ENCODE measurements around the gene ERC2. TPM values are rescaled to one million over a fixed set of nuclear protein-coding genes. Genes with fewer than 3 reads are reported as not detected.

The ERC2 gene
- total RNA-seq, 1 experiment from 2014 or later, result 0.59 TPM

DNA sequence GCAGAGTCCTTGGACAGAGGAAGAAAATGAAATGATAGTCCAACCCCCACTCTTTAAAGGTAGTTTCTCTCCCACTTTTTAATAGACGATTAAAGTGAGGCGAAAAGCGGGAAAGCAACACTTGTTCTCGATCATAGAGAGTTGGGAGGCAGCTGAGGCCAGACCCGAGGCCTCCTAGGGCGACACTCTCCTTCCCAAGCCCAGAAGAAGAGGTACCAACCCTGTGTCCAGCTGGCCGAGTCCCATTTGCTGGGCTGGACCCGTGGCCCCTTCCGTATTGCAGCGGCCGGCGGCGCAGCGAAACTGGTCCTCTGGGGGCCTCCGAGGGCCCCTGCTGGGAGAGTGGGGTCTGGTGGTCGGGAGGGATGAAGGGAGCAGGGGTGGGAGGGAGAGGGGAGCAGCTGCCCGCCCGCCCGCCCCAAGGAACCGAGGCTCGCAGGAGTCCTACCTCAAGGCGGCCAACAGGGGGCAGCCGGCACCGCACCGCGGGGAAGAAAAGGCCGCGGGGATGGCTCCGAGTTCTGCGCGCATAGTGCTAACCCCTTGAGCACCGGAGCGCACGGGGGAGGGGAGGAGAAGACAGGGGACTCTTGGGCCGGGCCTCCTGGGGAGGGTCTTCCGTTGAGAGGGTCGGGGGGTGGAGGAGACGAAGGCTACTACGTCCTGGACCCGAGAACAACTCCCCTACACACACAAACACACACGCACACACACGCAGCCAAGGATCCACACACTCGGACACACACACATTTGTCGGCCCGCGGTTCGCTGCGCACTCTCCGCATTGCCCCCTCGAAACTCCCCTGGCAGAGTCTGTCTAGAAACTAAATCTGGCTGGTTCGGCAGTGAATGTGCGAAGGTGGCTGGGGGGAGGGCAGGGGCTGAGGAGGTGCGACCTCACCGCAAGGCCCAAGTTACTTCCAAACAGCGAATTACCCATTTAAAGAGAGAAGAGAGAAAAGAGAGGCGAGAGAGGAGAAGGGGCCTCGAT, 983.2 kb downstream of the ERC2 start:
- peak; percentile 59 for DNase-seq (ENCODE audit: low read depth)

DNA sequence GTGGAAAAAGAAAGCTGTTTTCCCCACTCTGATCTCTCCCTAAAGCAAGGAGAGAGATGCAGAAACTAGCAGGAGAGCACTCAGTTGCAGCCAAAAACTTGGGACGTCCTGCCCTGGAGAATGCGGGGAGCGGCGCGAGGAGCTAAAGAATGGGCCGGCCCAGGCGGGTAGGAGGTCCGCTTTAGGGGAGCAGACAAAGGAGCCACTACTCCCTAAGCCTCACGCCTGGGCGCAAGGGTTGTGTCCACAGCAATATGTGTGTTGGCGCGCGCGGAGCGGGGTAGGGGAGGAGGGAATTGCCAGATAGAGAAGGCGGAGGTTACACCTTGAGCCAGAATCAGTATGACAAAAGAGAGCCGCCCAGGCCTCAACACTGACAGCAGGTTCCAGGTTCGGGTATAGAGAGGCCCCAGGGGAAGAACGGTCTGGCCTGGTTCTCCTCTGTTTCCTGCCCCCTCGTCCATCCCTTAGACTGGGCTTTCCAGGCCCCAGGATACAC, 984.0 kb downstream of the ERC2 start:
- no peak for DNase-seq (ENCODE audit: low read depth)

DNA sequence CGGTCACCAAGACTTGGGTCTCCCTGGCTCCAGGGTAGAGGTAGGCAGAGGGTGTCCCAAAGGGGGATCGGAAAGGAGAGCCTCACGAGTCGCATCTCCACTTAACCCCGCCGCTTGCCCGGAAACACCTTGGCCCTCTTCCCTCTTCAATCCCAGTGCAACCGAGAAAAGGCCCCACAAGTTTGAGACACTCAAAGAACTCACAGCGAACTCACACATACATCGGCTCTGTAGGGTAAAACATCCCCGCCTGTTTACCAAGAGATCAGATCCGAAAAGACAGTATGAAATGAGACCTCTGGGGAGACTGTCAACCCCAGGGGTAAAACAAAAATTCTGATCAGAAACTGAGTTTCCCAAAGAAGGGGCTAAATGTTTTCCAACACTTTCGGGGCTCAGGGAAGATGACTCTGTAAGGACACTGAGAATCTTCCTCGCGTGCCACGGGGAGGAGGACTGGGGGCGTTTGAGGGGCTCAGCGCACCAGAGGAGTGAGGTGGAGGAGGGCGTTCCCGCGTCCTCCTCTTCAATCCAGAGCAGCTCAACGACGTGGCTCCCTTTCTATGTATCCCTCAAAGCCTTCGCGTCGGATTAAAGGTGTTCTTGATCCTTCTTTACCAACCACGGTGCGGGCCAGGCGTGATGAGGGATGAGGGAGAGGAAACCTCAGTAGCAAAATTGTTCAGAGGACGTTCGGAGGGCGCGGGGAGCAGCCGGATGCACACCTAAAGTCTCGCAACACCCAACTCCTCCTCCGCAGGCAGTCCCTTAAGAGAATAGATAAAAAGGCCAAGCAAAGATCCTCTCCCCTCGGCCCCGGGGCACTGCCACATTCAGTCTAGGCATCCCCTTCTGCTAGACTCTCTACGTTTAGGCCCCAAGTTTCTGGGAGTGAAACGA, 984.8 kb downstream of the ERC2 start:
- no peak for DNase-seq (ENCODE audit: low read depth)

DNA sequence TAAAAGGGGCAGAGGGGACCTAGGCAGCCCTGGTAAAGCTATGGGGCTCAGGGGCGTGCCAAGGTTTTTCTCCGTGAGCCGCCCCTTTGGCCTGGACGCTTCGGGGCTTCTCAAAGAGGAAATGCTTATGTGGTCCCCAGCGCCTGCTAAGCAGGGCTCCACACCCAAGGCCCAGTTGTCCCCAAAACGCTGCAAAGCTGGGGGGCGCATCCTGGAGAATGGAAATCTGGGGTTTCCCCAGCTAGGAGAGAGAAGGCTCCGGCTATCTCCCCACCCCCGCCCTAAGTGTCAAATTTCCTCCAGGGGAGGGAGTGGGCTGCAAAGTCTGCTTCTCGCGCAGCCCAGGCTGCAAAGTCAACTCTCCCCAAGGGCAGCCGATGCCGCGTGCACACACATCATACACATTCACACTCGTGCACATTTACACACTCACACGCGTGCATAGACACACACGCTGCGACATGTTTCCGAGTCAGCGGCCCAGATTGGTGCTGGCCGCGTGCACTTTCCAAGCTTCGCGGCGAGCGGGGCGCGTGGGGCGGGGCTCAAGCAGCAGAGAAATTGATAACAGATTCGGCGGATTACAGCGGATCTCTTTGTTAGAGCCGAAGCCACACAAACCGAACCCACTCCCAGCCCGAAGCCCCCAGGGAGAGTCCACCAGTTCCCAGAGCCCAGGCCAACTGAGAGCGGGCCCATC, 985.6 kb downstream of the ERC2 start:
- no peak for DNase-seq (ENCODE audit: low read depth)

DNA sequence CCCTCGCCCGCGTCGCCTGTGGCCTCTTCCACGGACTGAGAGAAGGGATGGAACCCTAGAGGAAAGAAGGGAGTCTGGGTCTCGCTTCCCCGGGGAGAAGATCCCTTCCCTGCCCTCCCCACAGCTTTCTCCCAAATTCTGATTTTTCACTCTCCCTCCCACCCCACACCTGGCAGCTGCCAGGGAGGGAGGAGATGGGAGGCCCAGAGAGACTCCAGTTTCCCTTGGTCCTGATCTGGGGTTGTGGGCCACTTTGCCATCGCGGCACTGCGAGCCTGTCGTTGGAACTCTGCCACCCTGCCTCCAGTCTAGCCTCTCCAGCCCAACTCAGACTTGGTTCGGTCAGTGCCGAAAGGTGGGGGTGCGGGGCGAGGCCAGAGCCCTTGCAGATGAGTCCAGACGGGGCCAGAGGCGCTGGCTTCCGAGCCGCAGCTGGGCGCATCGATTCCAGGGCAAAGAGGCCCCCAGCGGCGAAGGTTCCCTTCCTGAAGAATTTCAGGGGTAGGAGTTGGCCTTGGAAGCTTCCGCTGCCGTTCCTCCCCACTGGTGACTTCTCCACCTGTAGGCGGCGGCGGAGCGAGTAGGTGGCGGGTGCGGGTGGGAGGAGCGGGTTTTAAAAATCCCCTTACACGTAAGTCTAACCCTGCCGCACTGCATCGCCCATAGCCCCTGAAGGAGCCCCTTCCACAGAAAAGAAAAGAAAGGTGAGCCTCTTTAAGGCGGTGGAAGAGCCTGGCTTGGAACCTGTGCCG, 986.3 kb downstream of the ERC2 start:
- no peak for DNase-seq (ENCODE audit: low read depth)

DNA sequence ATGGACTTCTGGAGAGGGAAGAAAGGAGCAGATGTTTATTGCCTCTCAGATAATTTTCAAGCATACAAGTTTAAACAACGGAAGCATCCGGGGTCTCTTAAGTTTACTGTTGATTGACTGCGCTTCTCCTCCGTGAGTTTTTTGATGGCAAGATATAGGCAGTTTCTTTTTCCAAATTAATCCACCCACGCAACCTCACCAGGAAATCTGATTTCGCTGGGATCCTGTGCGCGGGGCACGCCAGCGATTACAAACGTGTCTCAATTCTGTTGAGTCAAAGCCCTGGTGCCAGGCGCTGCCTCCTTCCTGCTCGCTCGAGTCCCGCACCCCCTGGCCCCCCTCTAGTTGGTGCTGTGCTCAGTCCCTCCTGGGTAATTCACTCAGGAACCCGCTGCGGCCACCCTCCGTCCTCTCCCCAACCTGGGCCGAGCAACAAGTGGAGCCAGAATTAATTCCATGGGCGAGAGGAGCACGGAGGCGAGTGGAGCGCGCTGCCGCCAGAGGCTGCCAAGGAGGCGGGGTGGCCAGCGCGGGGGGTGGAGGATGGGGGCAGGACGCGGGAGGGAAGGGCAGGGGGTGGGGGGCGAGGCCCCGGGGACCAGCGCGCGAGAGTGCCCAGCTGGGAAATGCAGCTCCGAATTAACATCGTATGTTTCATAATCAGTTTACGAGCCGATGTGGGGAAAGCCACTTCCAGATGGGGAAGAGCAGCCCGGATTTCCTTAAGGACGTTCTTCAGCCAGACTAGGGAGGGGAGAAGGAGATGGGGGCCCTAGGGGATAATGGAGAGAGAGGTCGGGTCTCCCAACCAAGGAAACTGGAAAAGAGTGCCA, 987.1 kb downstream of the ERC2 start:
- DNase-seq (ENCODE audit: low read depth), result no peak

DNA sequence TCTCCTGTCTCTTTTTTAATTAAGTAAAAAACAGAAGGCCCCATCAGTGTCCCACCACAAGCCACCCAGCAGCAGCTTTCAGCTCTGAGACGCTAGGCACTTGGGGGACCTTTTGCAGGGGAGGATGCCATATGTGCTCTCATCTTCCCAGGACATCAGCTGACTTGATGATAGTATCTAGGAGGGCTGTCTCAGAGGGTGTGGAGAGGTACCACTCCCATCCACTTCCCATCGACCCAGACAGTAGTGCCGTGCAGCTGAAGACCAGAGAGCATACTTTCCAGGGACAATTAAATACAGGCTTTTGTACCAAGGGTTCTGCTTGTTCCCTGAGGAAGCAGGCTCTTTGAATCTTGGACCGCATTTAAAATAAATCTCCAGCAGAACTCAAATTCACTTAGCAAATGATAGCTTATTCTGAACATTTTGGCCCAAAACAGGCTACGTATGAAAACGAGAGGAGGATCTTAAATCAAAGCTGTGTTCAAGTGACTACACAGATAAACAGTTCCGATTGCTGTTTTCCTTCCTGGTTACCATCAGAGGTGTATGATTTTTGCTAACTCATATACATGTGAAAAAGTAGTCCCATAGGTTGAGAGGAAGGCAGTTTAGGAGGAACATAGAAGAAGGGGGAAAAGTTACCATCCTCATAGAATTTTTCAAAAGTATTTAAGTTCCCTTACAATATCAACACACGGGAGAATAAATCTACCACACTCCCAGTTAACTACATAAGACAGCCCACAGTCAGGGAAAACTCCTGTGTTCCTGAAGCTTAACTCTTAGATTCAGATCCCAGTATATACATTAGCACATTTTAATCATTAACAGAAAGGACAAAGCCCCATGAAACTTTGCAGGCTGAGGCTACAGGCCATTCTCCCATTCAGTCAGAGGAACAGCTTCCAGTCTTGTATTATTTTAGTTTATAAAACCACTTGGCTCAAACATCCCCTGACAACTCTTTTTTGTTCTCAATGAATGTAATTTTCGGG, 990.7 kb downstream of the ERC2 start:
- no peak for DNase-seq (ENCODE audit: low read depth)

DNA sequence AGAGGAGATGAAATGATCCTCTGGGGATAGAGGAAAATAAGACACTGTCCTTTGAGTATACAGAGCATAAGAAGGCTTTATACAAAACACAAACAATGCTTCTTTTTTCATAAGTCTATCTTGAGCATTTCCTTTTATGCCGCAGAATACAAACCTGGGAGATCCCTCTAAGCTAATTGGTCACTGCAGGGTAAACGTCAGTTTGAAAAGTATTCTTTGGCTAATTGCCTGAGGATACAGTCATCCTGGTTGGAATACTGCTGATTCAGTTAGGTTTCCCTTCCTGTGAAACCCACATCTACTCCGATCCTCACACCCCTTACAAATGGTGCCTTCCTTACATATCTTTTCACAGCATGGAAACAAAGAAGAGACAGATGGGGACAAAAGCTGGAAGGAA, 991.8 kb downstream of the ERC2 start:
- DNase-seq (ENCODE audit: low read depth), result peak; percentile 82

DNA sequence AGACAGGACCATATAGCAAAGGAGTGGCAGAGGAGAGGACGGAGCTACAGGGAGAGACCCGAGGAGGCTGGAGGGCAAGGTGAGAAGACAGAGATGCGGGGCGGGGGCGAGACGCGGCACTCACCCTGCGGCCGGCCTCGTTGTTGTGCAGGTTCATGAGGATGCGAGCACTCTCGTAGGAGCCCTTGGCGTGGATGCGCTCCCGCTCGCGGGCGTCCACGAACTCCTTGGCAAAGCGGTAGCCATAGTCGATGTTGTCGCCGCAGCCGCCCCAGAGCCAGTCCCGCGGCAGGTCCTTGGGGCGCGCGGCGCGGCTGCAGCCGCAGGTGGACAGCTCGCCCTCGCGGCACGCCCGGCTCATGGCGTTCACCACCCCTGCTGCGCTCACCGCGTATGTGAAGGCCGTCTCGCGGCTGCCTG, 994.0 kb downstream of the ERC2 start:
- DNase-seq (ENCODE audit: low read depth), result no peak

DNA sequence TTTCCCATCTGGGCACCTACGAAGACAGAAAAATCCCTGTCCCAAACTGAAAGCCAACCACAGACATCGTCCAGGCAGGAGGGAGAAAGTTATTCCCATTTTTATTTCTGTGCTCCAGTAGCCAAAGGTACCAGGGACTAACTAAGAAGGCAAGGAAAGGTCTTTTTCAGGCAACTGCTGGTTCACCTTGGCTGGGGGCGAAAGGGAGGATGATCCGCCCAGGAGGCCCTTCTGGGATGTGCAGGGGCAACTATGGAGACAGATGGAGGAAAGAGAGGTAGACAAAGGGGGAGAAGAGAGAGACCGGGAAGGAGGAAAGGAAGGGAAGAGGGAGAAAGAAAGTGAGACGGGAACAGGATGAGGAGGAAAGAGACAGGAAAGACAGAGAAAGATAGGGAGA, 994.5 kb downstream of the ERC2 start:
- no peak for DNase-seq (ENCODE audit: low read depth)

DNA sequence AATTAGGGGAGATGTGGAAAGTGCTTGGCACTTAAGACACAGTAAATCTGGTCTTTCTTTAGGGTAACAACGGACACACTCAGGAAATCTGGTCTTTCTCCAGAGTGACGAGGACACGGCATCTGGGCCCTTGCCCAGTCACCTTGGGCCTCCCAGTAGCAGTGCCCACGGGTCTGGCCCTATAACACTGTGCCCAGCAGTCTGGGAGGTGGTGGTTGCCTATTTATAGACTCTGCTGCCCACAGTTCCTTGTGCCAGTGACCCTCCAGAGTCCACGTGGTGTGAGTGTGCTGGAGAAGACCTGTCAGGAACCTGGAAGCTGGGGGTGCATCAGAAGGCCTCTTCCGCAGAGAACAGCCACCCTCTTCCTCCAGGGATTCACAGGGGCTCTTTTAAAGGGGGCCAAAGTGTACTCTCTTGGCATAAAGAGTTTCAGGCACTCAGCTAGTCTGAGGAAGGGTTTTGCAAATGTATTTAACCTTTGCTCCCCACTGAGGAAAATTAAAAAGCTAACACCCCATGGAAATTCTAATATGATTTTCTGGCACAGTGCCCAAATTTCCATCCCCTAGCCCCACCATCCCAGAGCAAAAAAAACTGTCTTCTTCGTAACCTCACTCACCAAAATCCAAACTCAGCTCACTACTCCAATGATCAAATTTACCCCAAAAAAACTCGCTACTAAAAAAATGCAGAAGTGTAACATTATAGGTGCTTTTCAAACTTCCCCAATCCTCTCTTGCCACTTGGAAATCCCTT, 996.6 kb downstream of the ERC2 start:
- DNase-seq (ENCODE audit: low read depth), result no peak

DNA sequence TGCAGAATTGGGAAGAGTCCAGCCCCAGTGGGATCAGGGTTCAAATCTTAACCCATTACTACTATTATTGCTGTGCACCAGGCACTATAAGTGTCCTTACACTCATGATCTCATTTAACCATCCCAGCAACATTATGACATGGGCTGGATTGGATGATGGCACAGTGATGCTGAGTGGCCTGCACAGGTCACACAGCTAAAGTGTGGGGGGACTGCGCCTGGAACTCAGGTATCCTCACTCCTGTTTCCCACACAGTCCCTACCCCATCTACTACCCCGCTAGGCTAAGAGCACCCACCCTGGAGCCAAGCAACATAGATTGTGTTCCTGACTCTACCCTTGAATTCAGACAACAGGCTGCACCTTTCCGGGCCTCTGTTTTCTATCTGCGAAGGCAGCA, 997.2 kb downstream of the ERC2 start:
- no peak for DNase-seq (ENCODE audit: low read depth)

DNA sequence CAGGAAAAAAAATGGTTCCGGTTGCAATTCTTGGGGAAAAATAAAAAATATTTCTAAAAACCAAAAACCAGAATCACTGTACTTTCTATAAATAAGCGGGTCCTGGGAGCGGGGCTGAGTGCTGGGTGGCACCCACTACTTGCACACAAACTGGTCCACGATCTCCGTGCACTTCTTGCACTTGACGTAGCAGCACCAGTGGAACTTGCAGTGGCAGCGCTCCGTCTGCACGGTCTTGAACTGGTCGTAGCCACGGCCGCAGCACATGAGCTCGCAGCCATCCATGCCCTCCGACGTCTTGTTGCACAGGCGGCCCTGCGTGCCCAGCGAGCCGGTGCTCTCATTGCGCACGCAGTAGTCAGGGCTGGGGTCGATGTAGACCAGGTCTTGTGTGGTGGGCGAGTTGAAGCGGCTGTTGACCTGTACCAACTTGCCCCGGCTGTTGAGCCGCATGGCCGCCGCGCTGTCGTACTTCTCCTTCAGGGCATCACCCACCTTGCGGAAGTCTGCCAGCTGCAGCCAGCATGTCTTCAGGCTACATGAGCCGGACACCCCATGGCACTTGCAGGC, 998.2 kb downstream of the ERC2 start:
- DNase-seq (ENCODE audit: low read depth), result no peak

DNA sequence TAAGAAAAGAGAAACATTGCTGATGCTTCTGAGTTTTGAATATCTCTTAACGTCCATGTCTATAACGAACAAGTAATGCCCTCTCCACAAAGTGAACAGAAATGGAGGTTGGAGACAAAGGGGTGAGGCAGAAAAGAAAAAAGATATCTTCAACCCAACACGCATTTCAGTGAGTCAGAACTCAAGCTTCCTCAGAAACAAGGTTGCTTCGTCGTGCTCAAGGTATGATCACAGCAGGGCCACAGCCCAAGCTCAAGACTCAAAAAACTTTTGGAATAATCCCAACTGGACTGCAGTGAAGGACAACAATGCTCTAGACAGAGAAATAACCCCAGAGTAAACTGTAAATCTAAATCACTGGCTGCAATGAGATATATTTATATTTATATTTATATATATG, 1000.0 kb downstream of the ERC2 start:
- DNase-seq (ENCODE audit: low read depth), result peak; percentile 43

DNA sequence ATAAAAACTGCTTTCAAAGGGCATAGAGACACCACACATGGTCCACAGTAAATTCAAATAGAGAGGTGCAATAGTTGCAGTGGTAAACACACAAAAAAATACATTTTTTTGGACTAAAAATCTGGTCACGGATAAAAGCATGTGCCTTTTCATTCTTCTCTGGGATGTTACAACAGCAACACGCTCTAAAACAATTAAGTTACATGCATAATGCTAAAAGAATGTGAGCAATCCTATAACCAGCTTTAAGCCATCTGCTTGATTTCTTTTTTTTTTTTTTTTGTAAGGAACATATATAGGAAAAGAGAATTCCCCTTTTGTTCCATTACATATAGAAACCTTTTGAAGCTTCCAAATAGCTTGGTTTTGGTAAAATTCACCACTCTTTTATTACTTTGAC, 1001.2 kb downstream of the ERC2 start:
- no peak for DNase-seq (ENCODE audit: low read depth)

DNA sequence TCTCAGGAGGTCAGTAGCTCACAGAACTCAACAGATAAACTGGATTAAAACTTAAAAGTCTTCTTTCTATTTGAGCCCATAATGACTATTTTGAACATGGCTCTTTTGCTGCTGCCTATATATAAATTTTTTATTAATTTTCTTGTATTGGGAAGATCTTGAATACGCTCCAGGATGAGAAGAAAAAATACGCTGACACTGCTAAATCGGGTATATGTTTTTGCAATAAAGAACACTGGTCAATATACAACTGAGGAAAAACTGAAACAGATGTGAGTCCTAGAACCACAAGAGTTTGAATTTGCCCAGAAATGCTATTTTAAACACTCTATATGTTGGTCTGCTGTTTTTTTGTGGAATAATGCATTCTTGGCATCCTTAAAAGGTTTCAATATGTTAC, 1001.7 kb downstream of the ERC2 start:
- no peak for DNase-seq (ENCODE audit: low read depth)

DNA sequence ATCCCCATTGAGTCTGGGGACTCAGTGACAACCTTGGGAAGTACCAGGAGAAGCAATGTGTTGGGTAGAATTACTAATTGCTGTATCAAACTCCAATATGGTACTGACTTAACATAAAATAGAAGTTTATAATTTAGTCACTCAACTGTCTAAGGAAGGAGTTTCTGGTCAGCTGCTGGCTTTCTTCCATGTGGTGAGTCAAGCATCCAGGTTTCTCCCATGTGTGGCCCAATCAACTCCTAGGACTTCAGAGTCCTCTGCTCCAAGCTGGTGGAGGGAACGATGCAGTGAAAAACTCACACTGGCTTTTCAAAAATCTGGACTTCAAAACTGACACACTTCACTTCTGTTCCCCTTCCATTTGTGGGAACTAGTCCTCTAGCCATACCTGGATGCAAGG, 1006.4 kb downstream of the ERC2 start:
- DNase-seq (ENCODE audit: low read depth), result peak; percentile 71
